WTC11 (cell line): ENCODE data around the gene TMTC1. TPM values are rescaled to one million over a fixed set of nuclear protein-coding genes. Genes with fewer than 3 reads are reported as not detected.

Experiments
- ATAC-seq: fragments of 200-7000 bp; cut with Tn5 transposase; 2 replicates; pipeline ENCODE4 v1.10.0; 2021; ENCODE audit warnings: mild to moderate bottlenecking, moderate library complexity
- CTCF ChIA-PET: fragments of 300-600 bp; sonication (Branson Sonifier 250); formaldehyde crosslinking; loops from one replicate; lab custom pipeline; 2021; ENCODE audit warnings: antibody characterized with exemption; lab: Charles Lee
- POLR2A ChIA-PET: fragments of 350-600 bp; sonication (Branson Sonifier 250); formaldehyde crosslinking; loops from one replicate; lab custom pipeline; 2021; ENCODE audit warnings: antibody characterized with exemption; lab: Charles Lee
- DNase-seq: peaks from one replicate; pipeline ENCODE4 v3.0.0; 2021; ENCODE audit warnings: low spot score
- H3K27ac Mint-ChIP-seq: 2 replicates; pipeline ENCODE4 v1.8.0; 2021; ENCODE audit warnings: mixed read lengths
- H3K27me3 Mint-ChIP-seq: 2 replicates; pipeline ENCODE4 v1.8.0; 2021; ENCODE audit warnings: low read depth, mild to moderate bottlenecking, moderate library complexity, mixed read lengths
- H3K36me3 Mint-ChIP-seq: 2 replicates; pipeline ENCODE4 v1.8.0; 2021; ENCODE audit warnings: mixed read lengths
- H3K4me1 Mint-ChIP-seq: 2 replicates; pipeline ENCODE4 v1.8.0; 2022; ENCODE audit warnings: mixed read lengths
- H3K4me3 Mint-ChIP-seq: 2 replicates; pipeline ENCODE4 v1.8.0; 2021; ENCODE audit warnings: mild to moderate bottlenecking, moderate library complexity, mixed read lengths
- H3K9me3 Mint-ChIP-seq: 2 replicates; pipeline ENCODE4 v1.8.0; 2021; ENCODE audit warnings: mixed read lengths
- ARID4B ChIP-seq: sonication (generic); formaldehyde crosslinking; IDR thresholded peaks from 2 replicates; pipeline ENCODE4 v1.8.0; 2023; ENCODE audit warnings: missing genetic modification reagents, mild to moderate bottlenecking, borderline replicate concordance
- ATF6 ChIP-seq: sonication (generic); formaldehyde crosslinking; IDR thresholded peaks from 2 replicates; pipeline ENCODE4 v1.8.1; 2023; ENCODE audit warnings: mild to moderate bottlenecking, missing genetic modification reagents
- CBFB ChIP-seq: sonication (generic); formaldehyde crosslinking; IDR thresholded peaks from 2 replicates; pipeline ENCODE4 v1.8.1; 2022; ENCODE audit warnings: mild to moderate bottlenecking, low read depth, missing genetic modification reagents
- CREM ChIP-seq: sonication (generic); formaldehyde crosslinking; IDR thresholded peaks from 2 replicates; pipeline ENCODE4 v1.8.1; 2022; ENCODE audit warnings: mild to moderate bottlenecking, missing genetic modification reagents, moderate library complexity
- E2F1 ChIP-seq: sonication (generic); formaldehyde crosslinking; IDR thresholded peaks from 2 replicates; pipeline ENCODE4 v1.8.0; 2022; ENCODE audit warnings: mild to moderate bottlenecking, missing genetic modification reagents
- ETV6 ChIP-seq: sonication (generic); formaldehyde crosslinking; IDR thresholded peaks from 2 replicates; pipeline ENCODE4 v1.8.1; 2022; ENCODE audit warnings: mild to moderate bottlenecking, missing genetic modification reagents
- FOXK1 ChIP-seq: sonication (generic); formaldehyde crosslinking; IDR thresholded peaks from 2 replicates; pipeline ENCODE4 v1.8.0; 2022; ENCODE audit warnings: mild to moderate bottlenecking, moderate library complexity, missing genetic modification reagents
- MYBL2 ChIP-seq: sonication (generic); formaldehyde crosslinking; IDR thresholded peaks from 2 replicates; pipeline ENCODE4 v1.8.1; 2023; ENCODE audit warnings: mild to moderate bottlenecking, moderate library complexity, missing genetic modification reagents
- NFYB ChIP-seq: sonication (generic); formaldehyde crosslinking; conservative IDR thresholded peaks from 2 replicates; pipeline ENCODE4 v1.8.0; 2022; ENCODE audit warnings: low read depth, missing genetic modification reagents
- NR2C2 ChIP-seq: sonication (generic); formaldehyde crosslinking; IDR thresholded peaks from 2 replicates; pipeline ENCODE4 v1.8.0; 2022; ENCODE audit warnings: mild to moderate bottlenecking, missing genetic modification reagents
- PRRX2 ChIP-seq: fragments of 250-450 bp; sonication (Bioruptor Pico); IDR thresholded peaks from 2 replicates; pipeline ENCODE4 v1.8.0; 2021; ENCODE audit warnings: mild to moderate bottlenecking
- RELA ChIP-seq: sonication (generic); formaldehyde crosslinking; IDR thresholded peaks from 2 replicates; pipeline ENCODE4 v1.8.1; 2022; ENCODE audit warnings: missing genetic modification reagents, mild to moderate bottlenecking, borderline replicate concordance
- SMAD4 ChIP-seq: sonication (generic); formaldehyde crosslinking; IDR thresholded peaks from 2 replicates; pipeline ENCODE4 v1.8.0; 2022; ENCODE audit warnings: mild to moderate bottlenecking, missing genetic modification reagents
- SP1 ChIP-seq: sonication (generic); formaldehyde crosslinking; conservative IDR thresholded peaks from 2 replicates; pipeline ENCODE4 v1.8.1; 2022; ENCODE audit warnings: missing genetic modification reagents
- USF1 ChIP-seq: sonication (generic); formaldehyde crosslinking; IDR thresholded peaks from 2 replicates; pipeline ENCODE4 v1.8.0; 2022; ENCODE audit warnings: mild to moderate bottlenecking, missing genetic modification reagents
- ZNF121 ChIP-seq: sonication (generic); formaldehyde crosslinking; IDR thresholded peaks from 2 replicates; pipeline ENCODE4 v1.8.0; 2023; ENCODE audit warnings: missing genetic modification reagents
- ZNF232 ChIP-seq: sonication (generic); formaldehyde crosslinking; IDR thresholded peaks from 2 replicates; pipeline ENCODE4 v1.8.0; 2022; ENCODE audit warnings: mild to moderate bottlenecking, missing genetic modification reagents
- ZNF396 ChIP-seq: fragments of 250-450 bp; sonication (Bioruptor Pico); IDR thresholded peaks from 2 replicates; pipeline ENCODE4 v1.8.0; 2021; ENCODE audit warnings: mild to moderate bottlenecking, moderate library complexity, borderline replicate concordance
- ZNF423 ChIP-seq: fragments of 250-450 bp; sonication (Bioruptor Pico); IDR thresholded peaks from 2 replicates; pipeline ENCODE4 v2.1.2; 2022; ENCODE audit warnings: mild to moderate bottlenecking, moderate library complexity
- ZNF671 ChIP-seq: fragments of 250-450 bp; sonication (Bioruptor Pico); IDR thresholded peaks from 2 replicates; pipeline ENCODE4 v1.8.0; 2021; ENCODE audit warnings: mild to moderate bottlenecking
- total RNA-seq: library from RNA; stranded (reverse); gene quantifications from 3 replicates; pipeline ENCODE4 v1.2.3, GENCODE V29; 2021
- TF ChIP-seq, protein P1 (sequence below): fragments of 250-450 bp; sonication (Bioruptor Pico); IDR thresholded peaks from 2 replicates; pipeline ENCODE4 v2.1.2; 2022; ENCODE audit warnings: mild to moderate bottlenecking, moderate library complexity
- TF ChIP-seq, protein P2 (sequence below): sonication (generic); formaldehyde crosslinking; IDR thresholded peaks from 2 replicates; pipeline ENCODE4 v1.8.1; 2023; ENCODE audit warnings: mild to moderate bottlenecking, moderate library complexity, missing genetic modification reagents
- TF ChIP-seq, protein P3 (sequence below): sonication (generic); formaldehyde crosslinking; conservative IDR thresholded peaks from 2 replicates; pipeline ENCODE4 v1.8.1; 2022; ENCODE audit warnings: mild to moderate bottlenecking, missing genetic modification reagents

The TMTC1 gene
- total RNA-seq, 1 experiment from 2014 or later, result 17.3 TPM

GRCh38 chr12:29617407-29617803, 166.3 kb downstream of the TMTC1 start:
- Mint-ChIP-seq H3K27me3 (no peaks in the 10 kb centered on the region), H3K27ac (no peak overlapping the region), H3K9me3 (no peaks in the 10 kb centered on the region; the same call in 1 of the 2 replicates), H3K4me1 (peaks cover 8% of the 10 kb centered on the region), H3K4me3 (no peak overlapping the region), H3K36me3 (no peaks in the 10 kb centered on the region; the same call in 1 of the 2 replicates)
- DNase-seq, result no peak
- TF ChIP-seq, protein P1, sequence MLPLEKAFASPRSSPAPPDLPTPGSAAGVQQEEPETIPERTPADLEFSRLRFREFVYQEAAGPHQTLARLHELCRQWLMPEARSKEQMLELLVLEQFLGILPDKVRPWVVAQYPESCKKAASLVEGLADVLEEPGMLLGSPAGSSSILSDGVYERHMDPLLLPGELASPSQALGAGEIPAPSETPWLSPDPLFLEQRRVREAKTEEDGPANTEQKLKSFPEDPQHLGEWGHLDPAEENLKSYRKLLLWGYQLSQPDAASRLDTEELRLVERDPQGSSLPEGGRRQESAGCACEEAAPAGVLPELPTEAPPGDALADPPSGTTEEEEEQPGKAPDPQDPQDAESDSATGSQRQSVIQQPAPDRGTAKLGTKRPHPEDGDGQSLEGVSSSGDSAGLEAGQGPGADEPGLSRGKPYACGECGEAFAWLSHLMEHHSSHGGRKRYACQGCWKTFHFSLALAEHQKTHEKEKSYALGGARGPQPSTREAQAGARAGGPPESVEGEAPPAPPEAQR (CRISPR knock-in tag), result no peak
- TF ChIP-seq PRRX2 (CRISPR knock-in tag) (no peak), NFYB (no peak), SMAD4 (CRISPR knock-in tag) (no peak), ARID4B (CRISPR knock-in tag) (no peak)
- TF ChIP-seq, protein P2, sequence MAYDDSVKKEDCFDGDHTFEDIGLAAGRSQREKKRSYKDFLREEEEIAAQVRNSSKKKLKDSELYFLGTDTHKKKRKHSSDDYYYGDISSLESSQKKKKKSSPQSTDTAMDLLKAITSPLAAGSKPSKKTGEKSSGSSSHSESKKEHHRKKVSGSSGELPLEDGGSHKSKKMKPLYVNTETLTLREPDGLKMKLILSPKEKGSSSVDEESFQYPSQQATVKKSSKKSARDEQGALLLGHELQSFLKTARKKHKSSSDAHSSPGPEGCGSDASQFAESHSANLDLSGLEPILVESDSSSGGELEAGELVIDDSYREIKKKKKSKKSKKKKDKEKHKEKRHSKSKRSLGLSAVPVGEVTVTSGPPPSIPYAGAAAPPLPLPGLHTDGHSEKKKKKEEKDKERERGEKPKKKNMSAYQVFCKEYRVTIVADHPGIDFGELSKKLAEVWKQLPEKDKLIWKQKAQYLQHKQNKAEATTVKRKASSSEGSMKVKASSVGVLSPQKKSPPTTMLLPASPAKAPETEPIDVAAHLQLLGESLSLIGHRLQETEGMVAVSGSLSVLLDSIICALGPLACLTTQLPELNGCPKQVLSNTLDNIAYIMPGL (CRISPR knock-in tag), result no peak
- CTCF ChIA-PET, result no interaction called here
- POLR2A ChIA-PET, result no interaction called here
- ATAC-seq, result no peak

GRCh38 chr12:29616664-29617406, 166.9 kb downstream of the TMTC1 start:
- no peak for DNase-seq
- no peak for ATAC-seq
- Mint-ChIP-seq H3K27ac (no peak overlapping the region), H3K9me3 (no peaks in the 10 kb centered on the region; the same call in 1 of the 2 replicates), H3K36me3 (no peaks in the 10 kb centered on the region; the same call in 1 of the 2 replicates), H3K27me3 (no peaks in the 10 kb centered on the region), H3K4me1 (peaks cover 8% of the 10 kb centered on the region), H3K4me3 (no peak overlapping the region)
- CTCF ChIA-PET, result no interaction called here
- POLR2A ChIA-PET, result interaction anchor here (0.7 kb wide), 1 partner anchor 34 kb away, joined by 4 read pairs; no protein-coding TSS in a partner anchor
- TF ChIP-seq CREM (CRISPR knock-in tag) (no peak), FOXK1 (CRISPR knock-in tag) (no peak), ZNF423 (CRISPR knock-in tag) (no peak), CBFB (CRISPR knock-in tag) (no peak), RELA (CRISPR knock-in tag) (no peak), USF1 (CRISPR knock-in tag) (no peak), ZNF396 (CRISPR knock-in tag) (no peak), ZNF671 (CRISPR knock-in tag) (no peak), MYBL2 (CRISPR knock-in tag) (no peak), ZNF121 (CRISPR knock-in tag) (no peak), ETV6 (CRISPR knock-in tag) (no peak), ZNF232 (no peak), E2F1 (CRISPR knock-in tag) (no peak), SP1 (no peak), NR2C2 (no peak), ATF6 (CRISPR knock-in tag) (no peak)
- TF ChIP-seq, protein P3, sequence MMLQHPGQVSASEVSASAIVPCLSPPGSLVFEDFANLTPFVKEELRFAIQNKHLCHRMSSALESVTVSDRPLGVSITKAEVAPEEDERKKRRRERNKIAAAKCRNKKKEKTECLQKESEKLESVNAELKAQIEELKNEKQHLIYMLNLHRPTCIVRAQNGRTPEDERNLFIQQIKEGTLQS (CRISPR knock-in tag), result no peak
